ENCODE data around the gene KXD1. TPM values are rescaled to one million over a fixed set of nuclear protein-coding genes. Genes with fewer than 3 reads are reported as not detected.

KXD1 gene
- total and polyA plus RNA-seq, 8 donors, result 30.8 to 513 (median 77.8) TPM

DNA sequence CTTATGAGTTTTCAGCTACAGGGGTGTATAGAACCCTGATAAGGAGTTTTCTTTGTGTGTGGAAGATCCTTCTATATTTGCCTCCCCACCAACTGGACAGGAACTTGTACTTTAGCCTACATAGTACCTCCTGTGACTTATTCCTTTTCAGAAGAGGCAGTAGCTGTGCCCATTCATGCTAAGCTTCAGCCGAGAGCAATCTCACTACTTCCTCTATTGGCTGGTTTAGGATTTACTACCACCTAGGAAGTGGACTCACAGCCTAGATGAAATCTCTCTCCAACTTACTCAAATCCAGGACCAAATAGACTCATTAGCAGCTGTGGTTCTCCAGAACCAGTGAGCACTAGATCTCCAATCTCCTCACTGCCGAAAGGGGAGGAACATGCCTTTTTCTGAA lies 28.6 kb downstream of the KXD1 start:
- intact Hi-C loops (cut with DNase I; ENCODE audit: low total_unique reads), result no loop called here
- Histone ChIP-seq H3K9me3 (no peaks in the 10 kb centered on the region), H3K36me3 (peaks cover 8 to 11% (median 10%) of the 10 kb centered on the region in 4 donors), H3K27me3 (no peaks in the 10 kb centered on the region), H3K4me3 (no peak overlapping the region), H3K27ac (no peak overlapping the region), H3K4me1 (peaks cover 11 to 30% (median 28%) of the 10 kb centered on the region in 4 donors)
- TF ChIP-seq, protein P1, sequence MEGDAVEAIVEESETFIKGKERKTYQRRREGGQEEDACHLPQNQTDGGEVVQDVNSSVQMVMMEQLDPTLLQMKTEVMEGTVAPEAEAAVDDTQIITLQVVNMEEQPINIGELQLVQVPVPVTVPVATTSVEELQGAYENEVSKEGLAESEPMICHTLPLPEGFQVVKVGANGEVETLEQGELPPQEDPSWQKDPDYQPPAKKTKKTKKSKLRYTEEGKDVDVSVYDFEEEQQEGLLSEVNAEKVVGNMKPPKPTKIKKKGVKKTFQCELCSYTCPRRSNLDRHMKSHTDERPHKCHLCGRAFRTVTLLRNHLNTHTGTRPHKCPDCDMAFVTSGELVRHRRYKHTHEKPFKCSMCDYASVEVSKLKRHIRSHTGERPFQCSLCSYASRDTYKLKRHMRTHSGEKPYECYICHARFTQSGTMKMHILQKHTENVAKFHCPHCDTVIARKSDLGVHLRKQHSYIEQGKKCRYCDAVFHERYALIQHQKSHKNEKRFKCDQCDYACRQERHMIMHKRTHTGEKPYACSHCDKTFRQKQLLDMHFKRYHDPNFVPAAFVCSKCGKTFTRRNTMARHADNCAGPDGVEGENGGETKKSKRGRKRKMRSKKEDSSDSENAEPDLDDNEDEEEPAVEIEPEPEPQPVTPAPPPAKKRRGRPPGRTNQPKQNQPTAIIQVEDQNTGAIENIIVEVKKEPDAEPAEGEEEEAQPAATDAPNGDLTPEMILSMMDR (IDR thresholded peaks at IDR 0.05), result no peak
- no peak for TF ChIP-seq POLR2A (IDR thresholded peaks at IDR 0.05)
- no peak for TF ChIP-seq POLR2AphosphoS5 (IDR thresholded peaks at IDR 0.05)
- no peak for TF ChIP-seq EP300 (IDR thresholded peaks at IDR 0.05)
- WGBS, 5 donors, result 32 to 53% (median 46%) methylated on average over 2 of the region's 2 CpGs
- DNase-seq, result no peak

DNA sequence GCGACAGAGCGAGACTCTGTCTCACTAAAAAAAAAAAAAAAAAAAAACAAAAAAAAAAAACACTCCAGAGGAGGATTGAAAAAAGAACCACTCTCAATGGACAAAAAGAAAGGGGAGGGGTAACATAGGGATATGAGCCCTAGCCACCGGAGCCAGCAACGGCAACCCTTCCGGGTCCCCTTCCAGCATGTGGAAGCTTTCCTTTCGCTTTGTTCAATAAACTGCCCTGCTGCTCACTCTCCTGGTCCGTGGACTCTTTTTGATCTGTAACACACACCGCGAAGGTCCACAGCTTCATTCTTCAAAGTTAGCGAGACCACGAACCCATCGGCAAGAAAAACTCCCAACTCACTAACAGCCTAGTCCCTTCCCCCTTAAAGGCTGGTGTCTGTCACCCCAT lies 29.9 kb downstream of the KXD1 start:
- Histone ChIP-seq H3K27ac (peak overlapping the region in 3 of 5 donors; percentile 90 to 92 (median 91)), H3K36me3 (peaks cover 8 to 20% (median 16%) of the 10 kb centered on the region in 4 donors), H3K4me1 (peaks cover 11 to 30% (median 28%) of the 10 kb centered on the region in 4 donors), H3K9me3 (no peaks in the 10 kb centered on the region), H3K27me3 (no peaks in the 10 kb centered on the region), H3K4me3 (no peak overlapping the region)
- TF ChIP-seq, protein P1 (IDR thresholded peaks at IDR 0.05), result no peak
- no peak for TF ChIP-seq EP300 (IDR thresholded peaks at IDR 0.05)
- TF ChIP-seq POLR2A (IDR thresholded peaks at IDR 0.05), result no peak
- TF ChIP-seq POLR2AphosphoS5 (IDR thresholded peaks at IDR 0.05), result no peak
- no peak for DNase-seq
- intact Hi-C loops (cut with DNase I; ENCODE audit: low total_unique reads), result no loop called here
- WGBS, 5 donors, result 90 to 93% (median 90%) methylated on average over 12 of the region's 12 CpGs

DNA sequence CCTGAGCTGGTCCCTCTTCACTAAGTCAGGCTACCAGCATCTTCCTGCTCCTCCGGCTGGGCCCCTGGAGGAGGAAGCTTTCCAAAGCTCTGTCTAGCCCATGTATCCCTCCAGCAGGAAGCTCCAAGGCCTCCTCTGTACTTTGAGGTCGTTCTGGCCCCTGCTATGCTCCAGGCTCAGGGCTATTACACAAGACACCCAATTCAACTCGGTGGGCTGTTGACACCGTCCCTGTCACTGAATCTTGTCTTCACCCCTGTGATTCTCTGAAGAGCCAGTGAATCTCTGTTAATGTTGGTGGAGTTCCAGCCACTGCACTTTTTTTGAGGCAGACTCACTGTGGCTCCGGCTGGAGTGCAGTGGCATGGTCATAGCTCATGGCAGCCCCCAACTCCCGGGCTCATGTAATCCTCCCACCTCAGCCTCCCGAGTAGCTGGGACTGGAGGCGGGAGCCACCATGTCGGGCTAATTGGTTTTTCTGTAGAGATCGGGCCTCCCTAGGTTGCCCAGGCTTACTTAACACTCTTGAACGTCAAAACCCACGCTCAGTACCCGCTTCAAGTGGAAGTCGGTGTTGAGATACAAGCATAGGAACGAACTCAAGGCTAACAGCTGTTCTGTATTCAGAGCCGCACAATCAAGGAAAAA lies 30.4 kb downstream of the KXD1 start:
- Histone ChIP-seq H3K4me3 (peak overlapping the region; percentile 73 to 93 (median 90)), H3K4me1 (peaks cover 11 to 30% (median 28%) of the 10 kb centered on the region in 4 donors), H3K9me3 (no peaks in the 10 kb centered on the region), H3K36me3 (peaks cover 8 to 20% (median 16%) of the 10 kb centered on the region in 4 donors), H3K27me3 (no peaks in the 10 kb centered on the region), H3K27ac (peak overlapping the region; percentile 73 to 92 (median 90))
- no peak for DNase-seq
- intact Hi-C loops (cut with DNase I; ENCODE audit: low total_unique reads), result no loop called here
- TF ChIP-seq, protein P1 (IDR thresholded peaks at IDR 0.05), result no peak
- TF ChIP-seq POLR2A (IDR thresholded peaks at IDR 0.05) (no peak), POLR2AphosphoS5 (IDR thresholded peaks at IDR 0.05) (no peak), EP300 (IDR thresholded peaks at IDR 0.05) (no peak)
- 34 to 50% (median 39%) methylated on average over 9 to 16 of the region's 16 CpGs for WGBS, 5 donors

DNA sequence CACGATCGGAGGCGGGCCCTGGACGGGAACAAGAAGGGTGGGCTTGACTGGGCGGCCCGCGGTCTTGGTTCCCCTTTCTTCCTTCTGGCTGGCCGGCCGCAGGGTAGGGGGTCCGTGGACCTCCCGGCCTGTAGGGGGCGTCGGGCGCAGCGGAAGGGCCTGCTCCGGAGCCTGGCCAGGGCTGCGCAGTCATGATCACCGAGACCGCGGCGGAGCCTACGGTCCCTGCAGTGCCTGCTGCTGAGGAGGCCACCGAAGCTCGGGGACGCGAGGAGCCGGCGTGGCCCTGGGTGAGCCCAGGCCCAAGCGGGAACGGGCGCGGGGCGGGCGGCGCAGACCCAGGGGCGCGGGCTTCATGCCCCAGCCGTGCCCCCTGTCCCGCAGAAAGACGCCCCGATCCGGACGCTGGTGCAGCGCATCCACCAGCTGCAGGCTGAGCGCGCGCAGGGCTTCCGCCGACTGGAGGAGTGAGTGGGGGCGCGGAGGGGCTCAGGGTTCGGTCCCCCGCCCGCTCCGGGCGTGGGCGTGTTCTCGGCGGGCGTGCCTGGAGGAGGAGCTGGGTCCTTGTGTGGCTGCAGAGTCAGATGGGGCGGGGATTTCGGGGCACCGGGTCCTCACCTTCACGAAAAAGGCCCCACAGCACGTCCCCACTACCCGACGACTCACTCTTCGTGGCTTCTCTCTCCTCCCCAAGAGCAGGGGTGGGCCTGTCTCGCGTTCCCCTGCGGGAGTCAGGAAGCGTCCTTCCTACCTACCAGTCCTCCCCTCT lies 31.1 kb downstream of the KXD1 start, which contains the start of gene REX1BD:
Gene REX1BD (plus strand): TSS at position 188 of the 769 bp plus-strand sequence. CDS start 4 bp downstream, at position 192.
- TF ChIP-seq, protein P1 (IDR thresholded peaks at IDR 0.05), result peak in 5 of 7 experiments; percentile 70 to 93 (median 76)
- no peak for TF ChIP-seq POLR2A (IDR thresholded peaks at IDR 0.05)
- TF ChIP-seq POLR2AphosphoS5 (IDR thresholded peaks at IDR 0.05), result peak; percentile 43 to 68 (median 63)
- no peak for TF ChIP-seq EP300 (IDR thresholded peaks at IDR 0.05)
- DNase-seq, result peak; percentile 80 to 95
- peaks cover 12 to 37% (median 30%) of the 10 kb centered on the region in 4 donors for H3K4me1 ChIP-seq
- peak within 1 kb of the TSS; percentile 73 to 92 (median 90) for H3K27ac ChIP-seq
- H3K4me3 ChIP-seq, result peak within 1 kb of the TSS; percentile 73 to 93 (median 90)
- H3K9me3 ChIP-seq, result no peaks in the 10 kb centered on the region
- H3K27me3 ChIP-seq, result no peaks in the 10 kb centered on the region
- 0 to 1% (median 0%) methylated on average over 7 to 72 of the region's 72 CpGs for WGBS, 5 donors
- H3K36me3 ChIP-seq, result peaks cover 8 to 20% (median 16%) of the 10 kb centered on the region in 4 donors
- intact Hi-C loops (cut with DNase I; ENCODE audit: low total_unique reads), result no loop called here
